ENCODE results near the gene CHCHD6.
A peak's percentile ranks its signal among the peaks of the same experiment; 100 is the strongest.

Gene CHCHD6

GRCh38 chr3:126668450-126669401 lies 35.3 kb upstream of the CHCHD6 start:
- no peak overlapping the region for H3K9ac ChIP-seq
- peaks cover 15% of the 10 kb centered on the region for H3K9me3 ChIP-seq
- no peak overlapping the region for H3K27ac ChIP-seq
- no peak overlapping the region for H3K4me3 ChIP-seq
- peaks cover 9% of the 10 kb centered on the region for H3K4me1 ChIP-seq
- TF ChIP-seq Cebpa-rat (IDR thresholded peaks at IDR 0.05), result no peak
- no peaks in the 10 kb centered on the region for H4K20me1 ChIP-seq
- no peaks in the 10 kb centered on the region for H3K36me3 ChIP-seq
- H3K27me3 ChIP-seq, result no peaks in the 10 kb centered on the region
- no peak overlapping the region for H3K4me2 ChIP-seq

DNA sequence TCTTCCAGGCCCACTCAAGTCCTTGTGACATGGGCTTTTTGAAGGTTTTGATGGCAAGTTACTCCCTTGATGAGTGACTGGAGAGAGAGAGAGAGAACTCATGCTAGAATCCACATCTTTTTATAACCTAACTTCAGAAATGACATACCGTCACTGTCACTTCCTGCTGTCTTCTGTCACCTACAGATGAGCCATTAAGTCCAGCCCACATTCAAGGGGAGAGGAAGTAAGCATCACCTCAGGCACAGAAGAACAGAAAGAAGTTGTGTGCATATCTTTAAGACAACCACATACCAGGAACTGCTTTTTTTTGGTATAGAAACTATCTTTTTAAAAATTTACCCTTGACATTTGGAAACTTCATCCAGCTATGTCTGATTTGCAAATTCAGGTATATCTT lies 32.5 kb upstream of the CHCHD6 start:
- TF ChIP-seq Cebpa-rat (IDR thresholded peaks at IDR 0.05), result no peak
- H3K27me3 ChIP-seq, result no peaks in the 10 kb centered on the region
- H3K27ac ChIP-seq, result no peak overlapping the region
- H3K36me3 ChIP-seq, result no peaks in the 10 kb centered on the region
- H3K9ac ChIP-seq, result no peak overlapping the region
- H3K4me1 ChIP-seq, result 0 out of 2 replicates have a peak, but pooled peaks cover 4% of the 10 kb centered on the region
- no peak overlapping the region for H3K4me2 ChIP-seq
- H3K9me3 ChIP-seq, result peaks cover 15% of the 10 kb centered on the region
- H3K4me3 ChIP-seq, result no peak overlapping the region
- H4K20me1 ChIP-seq, result no peaks in the 10 kb centered on the region

DNA sequence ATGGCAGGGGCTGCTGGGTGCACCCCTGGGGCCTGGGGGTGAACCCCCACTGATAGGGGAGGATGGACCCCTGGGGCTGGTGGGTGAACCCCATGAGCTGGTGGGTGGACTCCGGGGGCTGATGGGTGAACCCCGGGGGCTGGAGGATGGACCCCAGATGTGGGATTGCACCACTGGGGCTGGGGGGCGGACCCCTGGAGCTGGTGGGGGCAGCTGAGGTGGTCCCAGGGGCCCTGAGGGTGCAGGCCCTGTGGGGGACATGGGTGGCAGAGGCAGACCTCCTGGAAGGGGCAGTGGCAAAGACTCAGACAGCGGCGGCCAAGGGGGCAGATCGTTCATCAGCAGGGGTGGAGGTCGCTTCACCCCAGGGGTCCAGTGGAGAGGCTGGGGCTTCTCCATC lies 31.7 kb upstream of the CHCHD6 start:
- Histone ChIP-seq H3K27me3 (no peaks in the 10 kb centered on the region), H3K4me2 (no peak overlapping the region), H3K4me1 (0 out of 2 replicates have a peak, but pooled peaks cover 4% of the 10 kb centered on the region), H3K4me3 (no peak overlapping the region), H3K9me3 (peaks cover 15% of the 10 kb centered on the region), H4K20me1 (no peaks in the 10 kb centered on the region), H3K27ac (no peak overlapping the region), H3K36me3 (no peaks in the 10 kb centered on the region), H3K9ac (no peak overlapping the region)
- TF ChIP-seq Cebpa-rat (IDR thresholded peaks at IDR 0.05), result no peak

DNA sequence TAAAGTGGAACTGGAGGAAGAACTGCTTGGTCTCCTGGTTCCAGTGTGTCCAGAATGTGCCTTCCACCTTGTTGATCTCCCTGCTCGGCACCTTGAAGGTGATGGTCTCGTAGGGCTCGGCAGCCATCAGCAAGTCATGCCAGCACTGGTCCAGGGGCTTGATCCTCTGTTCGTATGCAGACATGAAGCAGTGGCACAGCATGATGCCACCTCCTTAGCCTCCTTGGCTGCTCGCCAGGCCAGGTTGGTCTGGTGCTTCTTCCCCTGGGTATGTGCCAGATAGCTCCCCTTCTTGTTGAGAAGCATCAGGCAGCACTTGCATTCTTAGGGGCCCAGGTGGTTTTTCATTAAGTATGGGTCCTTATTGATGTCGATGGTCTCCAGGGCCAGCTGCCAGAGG lies 31.3 kb upstream of the CHCHD6 start:
- Histone ChIP-seq H3K9me3 (peaks cover 15% of the 10 kb centered on the region), H3K27me3 (no peaks in the 10 kb centered on the region), H3K4me2 (no peak overlapping the region), H3K27ac (no peak overlapping the region), H3K4me1 (peaks cover 8% of the 10 kb centered on the region), H3K36me3 (no peaks in the 10 kb centered on the region), H3K9ac (no peak overlapping the region), H3K4me3 (no peak overlapping the region), H4K20me1 (no peaks in the 10 kb centered on the region)
- TF ChIP-seq Cebpa-rat (IDR thresholded peaks at IDR 0.05), result no peak

GRCh38 chr3:126676919-126677705 lies 26.9 kb upstream of the CHCHD6 start:
- Histone ChIP-seq H3K9me3 (peaks cover 15% of the 10 kb centered on the region), H3K27me3 (no peaks in the 10 kb centered on the region), H3K4me1 (peaks cover 48% of the 10 kb centered on the region), H4K20me1 (no peaks in the 10 kb centered on the region), H3K9ac (no peak overlapping the region), H3K27ac (no peak overlapping the region), H3K4me3 (no peak overlapping the region), H3K36me3 (no peaks in the 10 kb centered on the region), H3K4me2 (peak overlapping the region; percentile 82; the same call in 1 of the 2 replicates)
- no peak for TF ChIP-seq Cebpa-rat (IDR thresholded peaks at IDR 0.05)

GRCh38 chr3:126677862-126678503 lies 26.1 kb upstream of the CHCHD6 start:
- Histone ChIP-seq H3K9me3 (peaks cover 6% of the 10 kb centered on the region), H3K36me3 (no peaks in the 10 kb centered on the region), H4K20me1 (no peaks in the 10 kb centered on the region), H3K27me3 (no peaks in the 10 kb centered on the region), H3K4me2 (peak overlapping the region; percentile 82), H3K4me3 (no peak overlapping the region), H3K9ac (no peak overlapping the region), H3K4me1 (peaks cover 47% of the 10 kb centered on the region), H3K27ac (no peak overlapping the region)
- no peak for TF ChIP-seq Cebpa-rat (IDR thresholded peaks at IDR 0.05)

DNA sequence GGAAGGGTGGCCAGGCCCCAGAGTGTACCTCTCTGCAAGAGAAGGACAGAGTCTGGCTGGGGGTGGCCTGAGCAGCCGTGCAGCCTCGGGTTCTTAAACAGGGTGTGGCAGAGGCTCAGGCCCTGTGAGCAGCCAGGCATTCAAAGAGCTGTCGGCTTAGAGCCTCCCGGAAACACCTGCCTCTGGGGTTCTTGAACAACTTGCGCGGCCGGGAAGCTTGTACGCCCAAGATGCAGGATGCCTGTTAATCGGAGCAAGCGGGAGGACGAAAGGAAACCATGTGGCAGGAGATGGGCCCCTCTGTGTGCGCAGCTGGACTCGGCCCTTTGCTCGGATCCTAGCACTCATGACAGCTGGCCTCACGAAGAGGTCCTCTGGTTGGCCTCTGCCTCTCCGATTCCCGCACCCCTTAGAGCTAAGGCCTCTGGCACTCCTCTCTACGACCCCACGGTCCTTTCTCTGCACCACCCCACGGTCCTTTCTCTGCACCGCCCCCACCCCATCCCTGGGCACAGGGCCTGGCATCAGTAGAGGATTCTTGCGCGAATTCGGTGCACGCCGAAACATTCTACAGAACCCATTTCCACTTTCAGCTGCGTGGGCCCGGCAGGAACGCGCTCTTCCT lies 25.2 kb upstream of the CHCHD6 start:
- peak overlapping the region; percentile 12; the same call in 1 of the 2 replicates for H3K27ac ChIP-seq
- peaks cover 53% of the 10 kb centered on the region for H3K4me1 ChIP-seq
- H3K36me3 ChIP-seq, result no peaks in the 10 kb centered on the region
- H3K4me2 ChIP-seq, result peak overlapping the region; percentile 82
- H3K27me3 ChIP-seq, result no peaks in the 10 kb centered on the region
- no peaks in the 10 kb centered on the region for H4K20me1 ChIP-seq
- no peak for TF ChIP-seq Cebpa-rat (IDR thresholded peaks at IDR 0.05)
- H3K4me3 ChIP-seq, result no peak overlapping the region; the same call in 1 of the 2 replicates
- no peaks in the 10 kb centered on the region for H3K9me3 ChIP-seq
- H3K9ac ChIP-seq, result no peak overlapping the region

DNA sequence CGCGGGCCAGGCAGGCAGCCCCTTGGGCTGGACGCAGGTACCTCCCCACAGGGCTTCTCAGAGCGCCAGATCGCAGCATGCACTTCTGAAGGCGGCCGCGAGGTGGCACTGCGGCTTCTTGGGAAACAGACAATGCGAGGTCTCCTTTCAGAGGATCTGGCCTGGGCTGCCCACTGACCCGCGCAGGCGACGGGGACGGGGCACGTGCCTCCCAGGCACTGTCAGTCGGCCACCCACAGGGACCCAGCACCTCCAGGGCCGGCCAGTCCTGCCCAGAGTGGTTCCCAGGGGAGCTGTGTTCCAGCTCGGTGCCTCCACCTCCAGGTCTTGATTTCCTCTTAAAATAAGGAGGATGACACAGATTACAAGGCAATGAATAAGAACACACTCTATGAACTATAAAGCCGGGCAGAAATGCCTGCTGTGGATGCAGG lies 24.7 kb upstream of the CHCHD6 start:
- TF ChIP-seq Cebpa-rat (IDR thresholded peaks at IDR 0.05), result no peak
- H3K36me3 ChIP-seq, result no peaks in the 10 kb centered on the region
- H3K27me3 ChIP-seq, result no peaks in the 10 kb centered on the region
- H4K20me1 ChIP-seq, result no peaks in the 10 kb centered on the region
- peak overlapping the region; percentile 12; the same call in 1 of the 2 replicates for H3K27ac ChIP-seq
- no peak overlapping the region for H3K4me3 ChIP-seq
- peak overlapping the region; percentile 82 for H3K4me2 ChIP-seq
- no peaks in the 10 kb centered on the region for H3K9me3 ChIP-seq
- H3K9ac ChIP-seq, result no peak overlapping the region
- H3K4me1 ChIP-seq, result peaks cover 58% of the 10 kb centered on the region
